DMS 273 (cell line): ENCODE data around the gene P2RY8.

ENCODE experiments used
- DNase-seq: peaks from one replicate; lab custom pipeline; 2025; ENCODE audit not compliant: unreplicated experiment; lab: John Stamatoyannopoulos, UW

The P2RY8 gene

GRCh38 chrX:1420371-1420770 is 116.6 kb downstream of the P2RY8 start:
- DNase-seq, result no peak

GRCh38 chrX:1419545-1420355 is 117.2 kb downstream of the P2RY8 start:
- DNase-seq, result no peak

- DNase-seq, result no peak
These were observed 118.0 kb downstream of the P2RY8 start for GRCh38 chrX:1418901-1419544.

- DNase-seq, result no peak
These were observed 118.8 kb downstream of the P2RY8 start for GRCh38 chrX:1417921-1418771.

GRCh38 chrX:1416965-1417760 is 119.8 kb downstream of the P2RY8 start:
- DNase-seq, result no peak

- no peak for DNase-seq
These were observed 120.6 kb downstream of the P2RY8 start for GRCh38 chrX:1416327-1416784.
